Measurements from ENCODE around the gene BRAT1.

The BRAT1 gene

DNA sequence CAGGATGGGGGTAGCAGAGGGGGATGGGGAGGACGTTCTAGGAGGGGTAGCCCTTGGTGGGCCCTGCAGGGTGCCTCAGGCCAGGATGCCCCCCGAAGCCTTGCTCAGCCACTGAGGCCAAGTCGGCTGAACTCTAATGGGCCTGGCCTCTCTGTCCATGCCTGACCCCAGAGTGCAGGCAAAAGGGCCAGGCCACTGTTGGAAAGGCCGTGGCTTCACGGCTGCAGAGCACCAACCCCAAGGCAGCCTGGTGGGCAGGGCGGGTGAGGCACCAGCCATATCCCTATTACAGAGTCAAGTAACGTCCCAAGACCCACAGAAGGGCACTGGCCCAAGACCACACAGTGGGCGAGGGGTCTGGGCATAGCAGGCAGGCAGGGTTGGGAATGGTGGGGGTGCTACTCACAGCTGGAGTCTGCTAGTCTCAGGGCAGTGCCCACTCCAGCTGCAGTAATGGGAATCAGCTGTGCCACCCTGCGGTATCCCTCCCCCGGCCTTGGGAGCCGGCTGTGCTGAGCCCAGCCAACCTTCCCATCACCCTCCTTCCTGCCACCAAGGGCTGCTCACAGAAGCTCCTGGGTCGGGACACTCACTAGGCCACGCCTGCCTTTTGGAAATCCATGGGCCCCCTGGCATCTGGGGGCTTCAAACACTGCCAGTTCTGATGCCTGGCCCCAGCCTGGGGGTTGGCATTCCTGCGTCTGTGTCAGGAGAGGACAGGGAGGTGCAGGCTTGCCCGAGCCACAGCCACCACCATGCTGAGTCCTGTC is 39.7 kb downstream of the BRAT1 start:
- no peaks in the 10 kb centered on the region for H3K79me2 ChIP-seq (ENCODE audit: insufficient read depth, low read length)
- peaks cover 6% of the 10 kb centered on the region for H3K27me3 ChIP-seq (ENCODE audit: insufficient read depth, low read length)
- H3K36me3 ChIP-seq (ENCODE audit: insufficient read depth, low read length) = no peaks in the 10 kb centered on the region
- no peaks in the 10 kb centered on the region for H4K20me1 ChIP-seq (ENCODE audit: insufficient read depth, low read length)
- TF ChIP-seq, protein P1, sequence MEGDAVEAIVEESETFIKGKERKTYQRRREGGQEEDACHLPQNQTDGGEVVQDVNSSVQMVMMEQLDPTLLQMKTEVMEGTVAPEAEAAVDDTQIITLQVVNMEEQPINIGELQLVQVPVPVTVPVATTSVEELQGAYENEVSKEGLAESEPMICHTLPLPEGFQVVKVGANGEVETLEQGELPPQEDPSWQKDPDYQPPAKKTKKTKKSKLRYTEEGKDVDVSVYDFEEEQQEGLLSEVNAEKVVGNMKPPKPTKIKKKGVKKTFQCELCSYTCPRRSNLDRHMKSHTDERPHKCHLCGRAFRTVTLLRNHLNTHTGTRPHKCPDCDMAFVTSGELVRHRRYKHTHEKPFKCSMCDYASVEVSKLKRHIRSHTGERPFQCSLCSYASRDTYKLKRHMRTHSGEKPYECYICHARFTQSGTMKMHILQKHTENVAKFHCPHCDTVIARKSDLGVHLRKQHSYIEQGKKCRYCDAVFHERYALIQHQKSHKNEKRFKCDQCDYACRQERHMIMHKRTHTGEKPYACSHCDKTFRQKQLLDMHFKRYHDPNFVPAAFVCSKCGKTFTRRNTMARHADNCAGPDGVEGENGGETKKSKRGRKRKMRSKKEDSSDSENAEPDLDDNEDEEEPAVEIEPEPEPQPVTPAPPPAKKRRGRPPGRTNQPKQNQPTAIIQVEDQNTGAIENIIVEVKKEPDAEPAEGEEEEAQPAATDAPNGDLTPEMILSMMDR (IDR thresholded peaks at IDR 0.05; ENCODE audit: low read length) = no peak
- TF ChIP-seq EZH2 (IDR thresholded peaks at IDR 0.05; ENCODE audit: borderline replicate concordance, low read length) = no peak
- H3K4me1 ChIP-seq (ENCODE audit: insufficient read depth, low read length, severe bottlenecking) = peaks cover 34% of the 10 kb centered on the region
- H3K4me3 ChIP-seq (ENCODE audit: low read depth, low read length, poor library complexity, severe bottlenecking) = no peak overlapping the region
- H3K27ac ChIP-seq (ENCODE audit: low read depth, low read length, poor library complexity, severe bottlenecking) = no peak overlapping the region
- no peak overlapping the region for H2AFZ ChIP-seq (ENCODE audit: low read length)
- H3F3A ChIP-seq (ENCODE audit: insufficient read depth, low read length) = no peaks in the 10 kb centered on the region
- no peaks in the 10 kb centered on the region for H3K9me3 ChIP-seq (ENCODE audit: low read length)
- H3K9ac ChIP-seq (ENCODE audit: low read length) = no peak overlapping the region
- no peaks in the 10 kb centered on the region for H3K9me2 ChIP-seq (ENCODE audit: low read depth, low read length)
- no peak overlapping the region for H3K4me2 ChIP-seq (ENCODE audit: low read length)

DNA sequence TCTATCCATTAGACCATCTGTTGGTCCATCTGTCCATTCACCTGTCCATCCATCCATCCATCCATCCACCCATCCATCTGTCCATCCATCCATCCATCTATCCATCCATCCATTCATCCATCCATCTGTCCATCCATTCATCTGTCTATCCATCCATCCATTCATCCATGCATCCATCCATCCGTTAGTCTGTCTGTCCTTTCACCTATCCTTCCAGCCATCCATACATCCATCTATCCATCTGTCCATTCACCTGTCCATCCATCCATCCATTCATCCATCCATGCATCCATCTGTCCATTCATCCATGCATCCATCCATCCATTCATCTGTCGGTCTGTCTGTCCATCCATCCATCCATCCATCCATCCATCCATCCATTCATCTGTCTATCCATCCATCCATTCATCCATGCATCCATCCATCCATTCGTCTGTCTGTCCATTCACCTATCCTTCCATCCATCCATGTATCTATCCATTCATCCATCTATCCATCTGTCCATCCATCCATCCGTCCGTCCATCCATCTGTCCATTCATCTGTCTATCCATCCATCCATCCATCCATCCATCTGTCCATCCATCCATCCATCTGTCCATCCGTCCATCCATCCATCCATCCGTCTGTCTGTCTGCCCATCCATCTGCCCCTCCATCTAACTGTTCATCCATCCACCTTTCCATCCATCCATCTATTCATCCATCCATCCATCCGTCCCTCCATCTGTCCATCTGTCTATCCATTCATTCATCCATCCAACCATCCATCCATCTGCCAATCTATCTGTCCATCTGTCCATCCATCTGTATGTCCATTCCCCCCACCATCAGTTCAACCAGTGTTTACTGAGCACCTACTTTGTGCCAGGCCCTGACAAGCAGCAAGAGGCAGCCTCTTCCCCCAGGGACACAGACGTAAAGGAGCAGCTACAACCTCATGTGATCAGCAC is 40.6 kb downstream of the BRAT1 start:
- H3K9ac ChIP-seq (ENCODE audit: low read length) = no peak overlapping the region
- H3K36me3 ChIP-seq (ENCODE audit: insufficient read depth, low read length) = no peaks in the 10 kb centered on the region
- no peak overlapping the region for H3K4me3 ChIP-seq (ENCODE audit: low read depth, low read length, poor library complexity, severe bottlenecking)
- TF ChIP-seq, protein P1 (IDR thresholded peaks at IDR 0.05; ENCODE audit: low read length) = no peak
- no peak for TF ChIP-seq EZH2 (IDR thresholded peaks at IDR 0.05; ENCODE audit: borderline replicate concordance, low read length)
- no peak overlapping the region for H2AFZ ChIP-seq (ENCODE audit: low read length)
- H3K79me2 ChIP-seq (ENCODE audit: insufficient read depth, low read length) = no peaks in the 10 kb centered on the region
- H4K20me1 ChIP-seq (ENCODE audit: insufficient read depth, low read length) = no peaks in the 10 kb centered on the region
- no peaks in the 10 kb centered on the region for H3K9me2 ChIP-seq (ENCODE audit: low read depth, low read length)
- H3K4me2 ChIP-seq (ENCODE audit: low read length) = no peak overlapping the region
- H3F3A ChIP-seq (ENCODE audit: insufficient read depth, low read length) = no peaks in the 10 kb centered on the region
- H3K9me3 ChIP-seq (ENCODE audit: low read length) = no peaks in the 10 kb centered on the region
- H3K27ac ChIP-seq (ENCODE audit: low read depth, low read length, poor library complexity, severe bottlenecking) = no peak overlapping the region
- H3K27me3 ChIP-seq (ENCODE audit: insufficient read depth, low read length) = no peaks in the 10 kb centered on the region; the same call in 1 of the 2 replicates
- peaks cover 43% of the 10 kb centered on the region for H3K4me1 ChIP-seq (ENCODE audit: insufficient read depth, low read length, severe bottlenecking)

DNA sequence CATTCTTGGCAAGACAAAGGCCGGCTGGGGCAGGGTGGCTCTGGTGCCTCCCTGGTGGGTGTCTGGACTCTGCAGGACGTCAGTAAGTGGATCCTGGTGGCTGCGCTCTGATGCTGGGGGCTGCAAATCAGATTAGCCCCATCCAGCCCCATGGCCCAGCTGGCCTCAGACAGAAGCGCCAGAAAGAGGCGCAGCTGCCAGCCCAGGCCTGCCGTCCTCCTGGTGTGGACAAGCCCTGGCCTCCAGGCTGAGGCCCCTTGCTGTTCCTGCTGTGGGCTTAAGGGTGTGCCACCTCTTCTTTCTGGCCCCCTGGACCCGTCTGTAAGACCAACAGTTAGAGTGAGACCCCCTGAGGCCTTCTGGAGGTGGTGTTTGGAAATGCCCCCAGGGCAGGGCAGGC is 41.6 kb downstream of the BRAT1 start:
- H3K36me3 ChIP-seq (ENCODE audit: insufficient read depth, low read length) = no peaks in the 10 kb centered on the region
- H3K4me2 ChIP-seq (ENCODE audit: low read length) = no peak overlapping the region
- H2AFZ ChIP-seq (ENCODE audit: low read length) = no peak overlapping the region
- H3K79me2 ChIP-seq (ENCODE audit: insufficient read depth, low read length) = no peaks in the 10 kb centered on the region
- H3K27me3 ChIP-seq (ENCODE audit: insufficient read depth, low read length) = no peaks in the 10 kb centered on the region; the same call in 1 of the 2 replicates
- H3F3A ChIP-seq (ENCODE audit: insufficient read depth, low read length) = no peaks in the 10 kb centered on the region
- H4K20me1 ChIP-seq (ENCODE audit: insufficient read depth, low read length) = no peaks in the 10 kb centered on the region
- H3K27ac ChIP-seq (ENCODE audit: low read depth, low read length, poor library complexity, severe bottlenecking) = no peak overlapping the region
- peaks cover 47% of the 10 kb centered on the region for H3K4me1 ChIP-seq (ENCODE audit: insufficient read depth, low read length, severe bottlenecking)
- H3K9me3 ChIP-seq (ENCODE audit: low read length) = no peaks in the 10 kb centered on the region
- no peak overlapping the region for H3K9ac ChIP-seq (ENCODE audit: low read length)
- no peaks in the 10 kb centered on the region for H3K9me2 ChIP-seq (ENCODE audit: low read depth, low read length)
- H3K4me3 ChIP-seq (ENCODE audit: low read depth, low read length, poor library complexity, severe bottlenecking) = no peak overlapping the region
- no peak for TF ChIP-seq EZH2 (IDR thresholded peaks at IDR 0.05; ENCODE audit: borderline replicate concordance, low read length)
- TF ChIP-seq, protein P1 (IDR thresholded peaks at IDR 0.05; ENCODE audit: low read length) = no peak
